ENCODE results near the gene PANK1.

PANK1 gene

DNA sequence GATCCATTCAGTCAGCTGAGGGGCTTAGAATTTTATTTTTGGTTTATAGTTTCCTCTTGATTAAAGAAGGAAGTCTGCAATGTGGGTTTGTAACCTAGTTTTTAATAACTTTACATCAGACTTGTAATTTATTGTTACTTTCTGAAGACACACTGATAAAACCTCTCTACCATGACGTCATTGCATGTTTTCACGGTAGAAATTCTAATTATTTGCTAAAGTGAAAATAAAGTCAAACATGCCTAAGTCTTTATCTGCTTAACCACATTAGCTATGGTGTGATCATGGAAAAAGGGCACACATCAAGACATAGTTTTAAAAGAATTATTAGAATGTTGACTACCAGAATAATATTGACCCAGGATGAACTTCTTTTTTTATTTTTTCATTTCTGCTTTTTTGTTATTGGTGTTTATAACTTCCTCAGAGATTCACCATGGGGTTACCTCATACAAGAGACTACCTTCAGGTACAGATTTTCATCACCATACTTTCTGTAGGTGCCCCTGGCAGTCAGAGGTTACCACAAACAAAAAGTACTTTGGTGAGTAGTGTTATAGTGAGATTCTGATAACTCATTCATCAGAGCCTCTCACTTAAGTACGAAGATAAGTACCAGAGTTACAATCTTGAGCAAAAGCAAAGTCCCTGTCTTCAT lies 7.0 kb upstream of the PANK1 start:
- no peak for DNase-seq (ENCODE audit: low read depth, low spot score)

- DNase-seq (ENCODE audit: low read depth, low spot score) = no peak
Measured at GRCh38 chr10:89651205-89651915, 6.3 kb upstream of the PANK1 start.

DNA sequence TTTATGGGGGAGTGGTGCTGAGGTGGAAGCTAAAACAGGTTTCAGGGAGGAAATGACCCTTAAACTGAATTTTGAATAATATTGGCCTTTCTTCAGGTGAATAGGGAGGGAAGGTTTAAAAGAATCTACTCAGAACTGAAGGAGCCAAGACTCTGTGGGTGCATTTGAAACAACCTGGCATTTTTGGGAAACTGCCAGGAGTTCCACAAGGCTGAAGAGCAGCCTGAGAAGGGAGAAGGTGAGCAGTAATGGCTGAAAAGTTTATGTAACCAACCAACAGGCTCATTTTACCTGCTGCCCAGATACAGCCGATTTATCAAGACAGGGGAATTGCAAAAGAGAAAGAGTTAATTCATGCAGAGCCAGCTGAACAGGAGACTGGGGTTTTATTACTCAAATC lies 4.0 kb upstream of the PANK1 start:
- DNase-seq (ENCODE audit: low read depth, low spot score) = no peak

GRCh38 chr10:89648074-89648473 lies 3.0 kb upstream of the PANK1 start:
- no peak for DNase-seq (ENCODE audit: low read depth, low spot score)

DNA sequence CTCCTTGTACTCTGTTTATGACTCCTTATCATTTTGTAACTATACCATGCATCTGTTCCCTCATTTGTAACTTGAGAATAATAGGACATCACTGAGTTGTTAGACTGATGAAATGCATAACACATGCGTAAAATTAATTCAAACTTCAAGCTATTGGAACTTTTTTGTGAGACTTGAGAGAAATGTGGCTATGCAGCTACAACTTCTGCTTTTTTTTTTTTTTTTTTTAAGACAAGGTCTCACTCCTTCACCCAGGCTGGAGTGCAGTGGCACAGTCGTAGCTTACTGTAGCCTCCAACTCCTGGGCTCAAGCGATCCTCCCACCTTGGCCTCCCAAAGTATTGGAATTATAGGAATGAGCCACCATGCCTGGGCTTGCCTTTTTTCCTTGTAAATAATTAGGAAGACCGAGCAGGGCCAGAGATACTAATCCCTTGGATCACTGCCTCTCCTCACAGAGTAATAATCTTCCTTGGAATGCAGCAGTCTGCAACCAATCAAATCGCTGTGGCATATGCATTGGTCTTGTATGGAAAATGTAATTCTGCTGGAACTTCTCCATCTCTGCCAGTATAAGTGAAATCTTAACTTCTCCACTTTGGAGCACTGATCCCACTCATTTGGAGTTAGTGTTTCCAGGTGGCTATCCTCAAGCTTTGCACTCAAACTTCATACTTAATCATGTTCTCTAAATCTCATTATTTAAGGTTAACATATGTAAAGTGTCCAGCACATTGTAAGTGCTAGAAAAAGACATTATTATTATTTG lies 2.0 kb upstream of the PANK1 start:
- DNase-seq (ENCODE audit: low read depth, low spot score) = no peak

GRCh38 chr10:89645742-89646172 lies 715 bp upstream of the PANK1 start:
- no peak for DNase-seq (ENCODE audit: low read depth, low spot score)

- DNase-seq (ENCODE audit: low read depth, low spot score) = no peak
Measured at GRCh38 chr10:89644691-89644966, 413 bp downstream of the PANK1 start.

DNA sequence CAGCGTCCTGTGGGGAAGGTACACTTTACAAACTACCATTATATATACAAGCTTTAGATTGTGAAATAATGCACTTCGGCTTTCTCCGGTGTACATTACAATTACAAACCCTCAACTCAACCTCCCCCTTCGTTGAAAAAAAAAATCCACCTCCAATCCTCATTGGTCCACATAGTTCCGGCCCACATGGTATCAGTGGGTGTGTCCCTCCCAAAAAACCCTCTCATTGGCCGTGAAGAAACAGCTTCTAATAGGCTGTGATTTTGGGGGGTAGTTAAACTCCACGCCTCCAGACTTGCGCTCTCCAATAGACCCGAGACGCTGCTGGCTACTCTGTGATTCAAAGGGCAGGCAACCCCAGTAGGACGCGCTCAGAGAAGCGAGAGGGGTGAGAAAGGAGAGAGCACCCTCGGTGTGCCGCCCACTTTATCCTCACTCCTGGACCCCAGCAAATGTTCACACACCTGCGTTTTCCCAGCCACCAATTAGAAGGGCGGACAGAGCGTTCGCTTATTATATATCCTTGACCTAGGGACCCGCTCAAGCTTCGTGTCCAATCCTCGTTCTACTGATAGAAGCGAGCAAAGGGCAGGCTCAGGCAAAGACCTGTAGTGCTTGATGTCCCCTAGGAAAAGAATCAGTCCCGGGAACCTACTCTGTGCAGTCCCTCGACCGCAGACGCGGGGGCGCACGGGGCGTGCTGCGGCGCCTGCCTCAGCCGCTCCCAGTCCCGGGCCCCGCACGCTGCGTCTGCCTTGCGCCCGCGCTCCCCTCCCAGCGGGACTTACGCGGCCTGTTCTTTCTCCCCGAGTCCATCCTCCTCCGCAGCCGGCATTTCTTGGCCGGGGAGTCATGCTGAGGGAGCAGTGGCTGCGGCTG lies 991 bp downstream of the PANK1 start:
- DNase-seq (ENCODE audit: low read depth, low spot score) = peak; percentile 21

GRCh38 chr10:89643431-89643811 lies 1.6 kb downstream of the PANK1 start:
- no peak for DNase-seq (ENCODE audit: low read depth, low spot score)

DNA sequence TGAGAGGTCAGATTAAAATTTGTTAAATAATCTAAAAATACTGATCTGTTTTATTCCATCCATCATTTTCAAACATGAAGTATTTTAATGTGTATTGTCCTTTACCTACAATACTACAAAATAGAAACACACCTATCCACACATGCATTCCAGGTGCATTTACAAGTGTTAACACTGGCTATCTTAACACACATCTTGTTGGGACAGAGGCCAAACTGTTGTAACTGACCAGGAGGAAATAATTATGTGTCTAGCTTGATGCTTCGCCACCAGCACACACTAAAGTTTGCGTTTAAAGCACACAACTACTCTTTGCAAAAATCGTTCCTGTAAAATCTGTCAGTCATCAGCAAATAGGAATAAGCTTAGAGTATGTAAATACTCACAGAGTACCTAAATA lies 2.8 kb downstream of the PANK1 start:
- DNase-seq (ENCODE audit: low read depth, low spot score) = no peak

DNA sequence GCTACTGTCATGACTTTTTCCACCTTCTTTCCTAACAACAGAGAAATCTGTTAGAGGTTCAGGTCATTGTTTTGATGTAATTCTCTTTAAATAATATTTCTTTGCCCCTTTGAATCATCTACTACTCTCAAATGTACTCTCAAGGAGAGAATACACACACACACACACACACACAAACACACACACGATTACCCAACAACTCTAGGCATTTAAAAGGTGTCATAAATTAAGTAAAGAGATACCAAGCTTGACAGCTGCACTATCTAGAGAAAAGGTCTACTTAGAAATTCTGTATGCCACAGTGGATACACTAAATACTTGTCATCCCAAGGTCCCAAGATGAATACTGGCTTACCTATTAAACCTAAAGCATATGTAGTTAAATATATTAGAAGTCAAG lies 4.8 kb downstream of the PANK1 start:
- no peak for DNase-seq (ENCODE audit: low read depth, low spot score)

GRCh38 chr10:89639326-89639725 lies 5.7 kb downstream of the PANK1 start:
- DNase-seq (ENCODE audit: low read depth, low spot score) = no peak

DNA sequence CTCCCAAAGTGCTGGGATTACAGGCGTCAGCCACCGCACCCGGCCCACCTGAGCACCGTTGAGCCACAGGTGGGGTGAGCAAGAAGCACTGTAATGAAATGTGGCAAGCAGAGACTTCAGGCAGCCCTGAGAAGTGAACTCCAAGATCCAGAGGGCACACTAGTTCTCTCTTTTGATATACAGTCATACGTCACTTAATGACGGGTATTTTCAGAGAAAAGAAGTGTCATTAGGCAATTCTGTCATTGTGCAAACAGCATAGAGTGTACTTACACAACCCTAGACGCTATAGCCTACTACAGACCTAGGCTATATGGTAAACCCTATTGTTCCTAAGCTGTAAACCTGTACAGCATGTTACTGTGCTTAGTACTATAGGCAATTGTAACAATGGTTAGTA lies 7.9 kb downstream of the PANK1 start:
- DNase-seq (ENCODE audit: low read depth, low spot score) = no peak

GRCh38 chr10:89634637-89635036 lies 10.4 kb downstream of the PANK1 start:
- no peak for DNase-seq (ENCODE audit: low read depth, low spot score)

DNA sequence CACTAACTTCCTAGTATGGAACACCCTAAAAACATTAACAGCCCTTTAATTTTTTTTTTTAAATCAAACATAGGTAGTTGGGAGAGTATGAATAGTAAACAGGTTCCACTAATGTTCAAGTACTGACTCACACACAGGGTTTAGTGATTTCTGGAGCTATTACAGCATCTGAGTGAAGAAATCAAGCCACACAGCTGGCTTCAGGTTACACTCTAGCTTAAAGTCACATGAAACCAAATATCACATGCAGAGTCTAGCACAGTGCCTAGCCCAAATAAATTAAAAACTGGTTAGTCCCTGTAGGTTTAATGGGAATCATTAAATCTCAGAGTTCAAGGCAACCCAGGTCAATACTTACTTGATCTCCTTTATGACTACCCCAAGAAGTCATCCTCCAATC lies 11.6 kb downstream of the PANK1 start:
- DNase-seq (ENCODE audit: low read depth, low spot score) = no peak

DNA sequence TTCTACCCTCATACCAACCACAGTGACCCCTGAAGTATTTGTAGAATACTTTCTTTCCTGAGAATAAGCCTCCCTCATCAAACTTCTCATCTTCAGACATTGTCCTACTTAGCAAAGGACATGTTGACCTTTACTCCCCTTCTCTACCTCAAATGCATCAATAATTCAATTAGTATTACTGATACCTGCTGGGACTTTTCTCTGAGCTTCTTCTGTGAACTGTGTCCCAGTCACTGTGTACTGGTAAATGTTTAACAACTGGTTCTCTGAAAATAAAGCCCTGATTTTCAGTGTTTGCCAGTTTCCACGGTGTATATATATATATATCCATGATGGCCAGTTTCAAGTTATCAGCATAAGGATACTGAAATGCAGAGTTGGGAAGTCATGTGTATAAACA lies 12.2 kb downstream of the PANK1 start:
- DNase-seq (ENCODE audit: low read depth, low spot score) = no peak

DNA sequence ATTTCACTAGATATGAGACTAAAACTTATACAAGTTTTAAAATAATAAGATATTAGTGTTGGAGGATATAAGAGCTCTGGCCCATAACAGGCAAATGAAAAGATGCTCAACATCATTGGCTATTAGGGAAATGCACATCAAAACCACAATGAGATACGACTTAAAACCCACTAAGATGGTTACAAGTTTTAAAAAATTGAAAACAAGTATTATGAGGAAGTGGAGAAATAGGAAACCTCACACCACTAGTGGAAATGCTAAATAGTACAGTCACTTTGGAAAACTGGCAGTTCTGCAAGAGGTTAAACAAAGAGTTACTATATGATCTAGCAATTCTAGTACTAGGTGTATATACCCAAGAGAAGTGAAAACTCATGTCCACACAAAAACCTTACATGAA lies 17.2 kb downstream of the PANK1 start:
- DNase-seq (ENCODE audit: low read depth, low spot score) = no peak

DNA sequence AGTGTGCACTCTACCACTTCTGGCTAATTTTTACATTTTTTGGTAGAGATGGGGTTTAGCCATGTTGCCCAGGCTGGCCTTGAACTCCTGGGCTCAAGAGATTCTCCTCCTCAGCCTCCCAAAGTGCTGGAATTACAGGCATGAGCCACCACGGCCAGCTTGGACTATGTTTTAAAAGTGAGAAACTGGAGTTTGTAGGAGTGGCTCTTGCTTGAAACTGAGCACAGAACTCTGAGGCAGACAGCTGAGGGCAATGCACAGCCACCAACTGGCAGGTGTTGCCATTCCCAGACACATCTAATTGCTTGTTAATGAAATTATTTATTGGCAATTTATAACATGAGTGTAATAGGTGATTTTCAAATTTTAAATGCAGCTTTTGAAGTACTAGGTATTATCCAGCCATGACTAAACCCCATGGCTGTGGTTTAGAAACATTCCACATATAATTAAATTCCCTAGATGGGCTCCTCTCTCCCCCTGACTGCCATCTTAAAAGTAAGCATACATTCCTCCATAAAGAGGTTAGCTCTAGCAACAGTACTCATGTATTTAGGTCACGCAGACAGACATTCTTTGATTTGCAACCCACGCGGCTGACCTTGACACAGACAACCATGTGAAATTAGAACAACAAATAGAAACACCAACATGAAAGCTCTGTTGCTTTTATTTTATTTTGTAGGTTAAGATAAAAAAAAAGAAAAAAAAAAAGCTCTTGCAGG lies 19.8 kb downstream of the PANK1 start:
- no peak for DNase-seq (ENCODE audit: low read depth, low spot score)

GRCh38 chr10:89624020-89624419 lies 21.0 kb downstream of the PANK1 start:
- no peak for DNase-seq (ENCODE audit: low read depth, low spot score)

DNA sequence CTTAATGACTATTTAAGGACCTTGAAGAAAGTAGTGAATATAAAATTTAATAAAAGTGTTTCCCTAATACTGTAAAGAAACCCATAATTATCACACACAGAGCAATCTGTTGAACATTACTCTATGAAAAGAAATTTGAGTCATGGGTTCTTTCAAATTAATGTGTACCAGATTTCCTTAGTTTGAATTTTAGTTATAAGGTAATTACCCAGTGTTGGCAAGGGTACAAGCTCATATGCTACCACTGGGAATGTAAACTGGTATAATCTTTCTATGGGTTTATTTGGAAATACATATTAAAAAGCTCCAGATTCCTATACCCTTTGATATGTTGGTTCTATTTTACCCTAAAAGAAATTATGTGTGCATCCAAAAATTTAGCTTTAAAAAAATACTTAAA lies 22.9 kb downstream of the PANK1 start:
- no peak for DNase-seq (ENCODE audit: low read depth, low spot score)

DNA sequence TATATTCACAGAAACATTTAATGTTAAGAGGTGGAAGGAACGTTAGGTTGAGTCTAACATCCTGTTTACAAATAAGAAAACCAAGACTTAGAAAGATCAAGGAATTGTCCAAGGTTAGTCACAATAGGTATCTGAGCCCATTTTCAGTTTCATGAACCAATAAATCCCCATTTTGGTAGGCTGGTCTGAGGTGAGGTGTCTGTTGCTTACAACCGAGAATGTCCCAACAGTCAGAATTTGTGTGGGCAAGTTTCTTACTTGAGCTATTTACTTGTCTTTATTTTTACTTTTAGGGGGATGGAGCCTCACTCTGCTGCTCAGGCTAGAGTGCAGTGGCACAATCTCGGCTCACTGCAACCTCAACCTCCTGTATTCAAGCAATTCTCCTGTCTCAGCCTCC lies 23.6 kb downstream of the PANK1 start:
- no peak for DNase-seq (ENCODE audit: low read depth, low spot score)

Data from activated CD4-positive, CD25-positive, alpha-beta regulatory T cell treated with anti-CD3 and anti-CD28 coated beads, Interleukin-2, amount 50 U/mL, for 16 hours (primary cell).